MCF 10A (cell line): ENCODE data around the gene RNASEH2B. TPM values are rescaled to one million over a fixed set of nuclear protein-coding genes. Genes with fewer than 3 reads are reported as not detected.

Experiments
- BruUV-seq: library from RNA; stranded (reverse); fragments of 400-500 nt; replicated peaks from 2 replicates; lab custom pipeline; 2021; lab: Mats Ljungman, UMichigan
- CTCF ChIA-PET: fragments of 300-600 bp; sonication (Branson Sonifier 250); formaldehyde crosslinking; extraction: SDS; loops from one replicate; lab custom pipeline; 2021; ENCODE audit warnings: antibody characterized with exemption, inconsistent platforms; lab: Yijun Ruan, JAX
- POLR2A ChIA-PET: fragments of 300-600, 350-650 bp; sonication (Branson Sonifier 250); formaldehyde crosslinking; extraction: SDS; loops from one replicate; lab custom pipeline; 2020; ENCODE audit warnings: antibody characterized with exemption, inconsistent platforms; lab: Yijun Ruan, JAX
- DNase-seq: peaks from one replicate; pipeline ENCODE4 v3.0.0-alpha.2; 2018; ENCODE audit not compliant: unreplicated experiment
- H3K27ac Mint-ChIP-seq: one replicate; pipeline ENCODE4 v1.8.0; 2022; ENCODE audit warnings: mild to moderate bottlenecking, low read depth, mixed read lengths; ENCODE audit not compliant: unreplicated experiment
- H3K27me3 Mint-ChIP-seq: one replicate; pipeline ENCODE4 v1.8.0; 2022; ENCODE audit warnings: mixed read lengths; ENCODE audit not compliant: insufficient read depth, unreplicated experiment
- H3K36me3 Mint-ChIP-seq: one replicate; pipeline ENCODE4 v1.8.0; 2022; ENCODE audit warnings: mild to moderate bottlenecking, moderate library complexity, mixed read lengths; ENCODE audit not compliant: insufficient read depth, unreplicated experiment
- H3K4me1 Mint-ChIP-seq: one replicate; pipeline ENCODE4 v1.8.0; 2022; ENCODE audit warnings: mixed read lengths; ENCODE audit not compliant: insufficient read depth, unreplicated experiment
- H3K4me3 Mint-ChIP-seq: one replicate; pipeline ENCODE4 v1.8.0; 2022; ENCODE audit warnings: mild to moderate bottlenecking, moderate library complexity, mixed read lengths; ENCODE audit not compliant: unreplicated experiment
- H3K9me3 Mint-ChIP-seq: one replicate; pipeline ENCODE4 v1.8.0; 2022; ENCODE audit warnings: mixed read lengths; ENCODE audit not compliant: unreplicated experiment
- intact Hi-C: fragments of 100-400 bp; cut with micrococcal nuclease; formaldehyde crosslinking; loops from 2 replicates; pipeline ENCODE4 v1.14.1; 2022
- total RNA-seq: library from RNA; stranded (reverse); gene quantifications from 2 replicates; pipeline ENCODE4 v1.2.3, GENCODE V29; 2022
- TF ChIP-seq, protein P1 (sequence below): fragments of 200-600 bp; IDR thresholded peaks from one replicate; pipeline ENCODE4 v1.8.0; 2022; ENCODE audit warnings: antibody characterized with exemption, mild to moderate bottlenecking; ENCODE audit not compliant: unreplicated experiment

Gene RNASEH2B
- total RNA-seq, 1 experiment from 2014 or later: 53.3 TPM

DNA sequence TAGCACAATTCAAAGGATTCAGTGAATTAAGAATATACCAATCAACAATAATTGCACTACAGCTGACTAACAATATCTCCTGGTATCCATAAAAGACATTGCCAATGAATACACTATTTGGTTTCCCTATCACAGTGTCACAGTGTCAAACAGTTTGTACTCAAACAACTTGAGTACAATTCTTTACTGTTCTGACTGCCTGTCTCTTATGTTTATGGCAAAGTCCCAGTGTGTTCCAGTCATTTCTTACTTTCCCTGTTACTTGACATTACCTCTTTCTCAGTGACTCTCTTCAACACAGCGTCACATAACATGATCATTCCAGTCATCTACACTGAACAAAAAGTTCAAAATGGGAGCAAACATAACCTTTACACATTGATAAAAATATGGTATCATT lies 21.2 kb upstream of the RNASEH2B start:
- DNase-seq: no peak
- intact Hi-C loops: no loop called here
- H3K4me1 Mint-ChIP-seq: no peaks in the 10 kb centered on the region
- H3K36me3 Mint-ChIP-seq: no peaks in the 10 kb centered on the region
- ChIA-PET CTCF (interaction anchor here (2.2 kb wide), 1 partner anchor 24 kb away, joined by 8 read pairs; no protein-coding TSS in a partner anchor), POLR2A (interaction anchor here (0.7 kb wide), 1 partner anchor 736 kb away, joined by 4 read pairs; no protein-coding TSS in a partner anchor)
- no peaks in the 10 kb centered on the region for H3K9me3 Mint-ChIP-seq
- H3K27me3 Mint-ChIP-seq: peaks cover 12% of the 10 kb centered on the region
- BruUV-seq: no TSS peak
- H3K4me3 Mint-ChIP-seq: no peak overlapping the region
- H3K27ac Mint-ChIP-seq: no peak overlapping the region
- TF ChIP-seq, protein P1, sequence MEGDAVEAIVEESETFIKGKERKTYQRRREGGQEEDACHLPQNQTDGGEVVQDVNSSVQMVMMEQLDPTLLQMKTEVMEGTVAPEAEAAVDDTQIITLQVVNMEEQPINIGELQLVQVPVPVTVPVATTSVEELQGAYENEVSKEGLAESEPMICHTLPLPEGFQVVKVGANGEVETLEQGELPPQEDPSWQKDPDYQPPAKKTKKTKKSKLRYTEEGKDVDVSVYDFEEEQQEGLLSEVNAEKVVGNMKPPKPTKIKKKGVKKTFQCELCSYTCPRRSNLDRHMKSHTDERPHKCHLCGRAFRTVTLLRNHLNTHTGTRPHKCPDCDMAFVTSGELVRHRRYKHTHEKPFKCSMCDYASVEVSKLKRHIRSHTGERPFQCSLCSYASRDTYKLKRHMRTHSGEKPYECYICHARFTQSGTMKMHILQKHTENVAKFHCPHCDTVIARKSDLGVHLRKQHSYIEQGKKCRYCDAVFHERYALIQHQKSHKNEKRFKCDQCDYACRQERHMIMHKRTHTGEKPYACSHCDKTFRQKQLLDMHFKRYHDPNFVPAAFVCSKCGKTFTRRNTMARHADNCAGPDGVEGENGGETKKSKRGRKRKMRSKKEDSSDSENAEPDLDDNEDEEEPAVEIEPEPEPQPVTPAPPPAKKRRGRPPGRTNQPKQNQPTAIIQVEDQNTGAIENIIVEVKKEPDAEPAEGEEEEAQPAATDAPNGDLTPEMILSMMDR: no peak

DNA sequence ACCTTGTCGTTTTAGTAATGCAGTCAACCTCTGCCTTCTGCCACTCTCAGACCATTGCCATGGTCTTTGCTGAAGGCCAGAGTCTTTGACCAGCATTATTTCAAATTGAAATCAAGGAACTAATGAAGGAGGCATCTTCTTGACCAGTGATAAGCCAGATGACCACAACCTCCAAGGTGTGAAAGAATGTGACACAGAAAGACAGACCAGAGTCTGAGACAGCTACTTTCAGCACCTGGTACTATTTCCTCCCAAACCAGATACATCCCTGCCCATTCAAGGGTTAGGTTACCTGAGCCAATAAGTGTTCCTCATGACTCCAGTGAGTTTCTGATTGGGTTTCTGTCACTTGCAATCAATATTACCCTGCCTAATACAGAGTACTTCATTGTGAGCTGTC lies 20.3 kb upstream of the RNASEH2B start:
- ChIA-PET POLR2A (interaction anchor here (0.7 kb wide), 1 partner anchor 736 kb away, joined by 4 read pairs; no protein-coding TSS in a partner anchor), CTCF (interaction anchor here (2.2 kb wide), 1 partner anchor 23 kb away, joined by 8 read pairs; no protein-coding TSS in a partner anchor)
- no peak overlapping the region for H3K27ac Mint-ChIP-seq
- intact Hi-C loops: no loop called here
- H3K4me1 Mint-ChIP-seq: no peaks in the 10 kb centered on the region
- TF ChIP-seq, protein P1: no peak
- H3K27me3 Mint-ChIP-seq: peaks cover 12% of the 10 kb centered on the region
- no peaks in the 10 kb centered on the region for H3K36me3 Mint-ChIP-seq
- no peak overlapping the region for H3K4me3 Mint-ChIP-seq
- H3K9me3 Mint-ChIP-seq: no peaks in the 10 kb centered on the region
- DNase-seq: no peak
- no TSS peak for BruUV-seq

DNA sequence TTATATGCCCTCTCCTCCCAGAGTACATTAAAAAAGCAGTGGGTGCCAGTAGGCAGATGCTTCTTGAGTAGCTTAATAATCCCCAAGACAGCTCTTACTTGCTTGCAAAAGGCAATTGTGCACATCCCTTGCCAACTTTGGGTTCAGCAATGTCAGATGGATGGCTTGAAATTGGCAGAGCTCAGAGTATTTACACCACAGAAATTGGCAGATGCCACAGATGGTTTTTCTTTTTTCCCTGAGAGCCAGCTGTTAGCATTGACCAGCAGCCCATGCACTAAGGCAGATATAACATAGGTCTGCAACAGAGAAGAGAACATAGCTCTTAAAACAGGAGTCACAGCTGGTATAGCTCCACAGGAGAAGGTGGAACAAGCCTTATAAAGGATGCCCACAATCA lies 18.4 kb upstream of the RNASEH2B start:
- intact Hi-C loops: no loop called here
- TF ChIP-seq, protein P1: no peak
- peaks cover 7% of the 10 kb centered on the region for H3K27me3 Mint-ChIP-seq
- H3K27ac Mint-ChIP-seq: no peak overlapping the region
- no peak for DNase-seq
- ChIA-PET CTCF (interaction anchor here (1.1 kb wide), 1 partner anchor 20 kb away, joined by 3 read pairs; no protein-coding TSS in a partner anchor), POLR2A (no interaction called here)
- H3K4me3 Mint-ChIP-seq: no peak overlapping the region
- BruUV-seq: no TSS peak
- H3K9me3 Mint-ChIP-seq: no peaks in the 10 kb centered on the region
- H3K4me1 Mint-ChIP-seq: no peaks in the 10 kb centered on the region
- no peaks in the 10 kb centered on the region for H3K36me3 Mint-ChIP-seq

DNA sequence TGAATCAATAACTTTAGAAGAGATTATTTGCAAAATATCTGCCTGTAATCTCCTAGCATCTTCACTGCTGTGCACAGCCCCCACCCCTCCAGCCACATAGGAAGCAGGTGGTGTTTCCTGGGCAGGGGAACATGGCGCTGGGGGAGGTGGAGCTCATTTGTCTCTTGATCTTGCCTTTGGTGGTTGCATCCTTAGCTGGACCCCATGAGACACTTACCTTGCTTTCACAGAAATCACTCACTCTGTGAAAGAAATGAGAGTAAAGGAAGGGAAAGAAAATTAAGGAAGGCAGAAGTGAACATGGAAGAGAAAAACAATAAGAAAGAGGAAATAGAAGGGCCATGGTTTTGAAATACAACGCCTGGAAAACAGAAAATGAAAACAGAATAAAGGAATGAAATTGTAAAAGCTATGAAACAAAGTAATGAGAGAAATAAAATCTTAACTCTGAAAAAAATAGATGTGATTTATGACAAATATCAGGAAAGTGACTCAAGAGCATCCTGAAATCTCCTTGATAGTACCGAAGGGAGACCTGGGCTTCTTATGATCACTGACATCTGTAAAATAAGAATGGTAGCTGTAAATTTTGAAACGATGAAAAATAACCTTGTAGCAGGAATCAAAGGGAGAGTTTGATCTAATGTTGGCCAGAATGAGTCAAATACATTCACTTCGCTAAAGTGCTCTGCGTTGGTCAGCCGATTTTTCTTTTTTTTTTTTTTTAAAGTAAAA lies 17.2 kb upstream of the RNASEH2B start:
- no peaks in the 10 kb centered on the region for H3K36me3 Mint-ChIP-seq
- BruUV-seq: no TSS peak
- TF ChIP-seq, protein P1: no peak
- no peaks in the 10 kb centered on the region for H3K4me1 Mint-ChIP-seq
- ChIA-PET CTCF (interaction anchor here (0.6 to 0.7 kb wide), 6 partner anchors 13 to 1778 kb away, joined by 3 to 6 read pairs (median 4); no protein-coding TSS in a partner anchor), POLR2A (interaction anchor here (0.6 to 0.7 kb wide), 2 partner anchors 35 to 1032 kb away, joined by 3 to 4 read pairs; no protein-coding TSS in a partner anchor)
- intact Hi-C loops: no loop called here
- H3K27ac Mint-ChIP-seq: no peak overlapping the region
- no peaks in the 10 kb centered on the region for H3K27me3 Mint-ChIP-seq
- no peak for DNase-seq
- no peaks in the 10 kb centered on the region for H3K9me3 Mint-ChIP-seq
- H3K4me3 Mint-ChIP-seq: no peak overlapping the region
